HG03457 (cell line): ENCODE results near the gene CHRD.

ENCODE experiments used
- ATAC-seq: cut with Tn5 transposase; IDR thresholded peaks from one replicate; pipeline ENCODE4 v1.9.1; 2021; ENCODE audit warnings: moderate number of reproducible peaks; ENCODE audit not compliant: unreplicated experiment

The CHRD gene

GRCh38 chr3:184346480-184347190, 33.2 kb upstream of the CHRD start:
- no peak for ATAC-seq

- ATAC-seq = no peak
Observed at GRCh38 chr3:184347321-184348056, 32.4 kb upstream of the CHRD start.

GRCh38 chr3:184348057-184348382, 31.8 kb upstream of the CHRD start:
- ATAC-seq = no peak

- ATAC-seq = no peak
Observed at GRCh38 chr3:184349563-184350470, 30.0 kb upstream of the CHRD start.

- ATAC-seq = no peak
Observed at GRCh38 chr3:184350618-184351017, 29.2 kb upstream of the CHRD start.

GRCh38 chr3:184351511-184352148, 28.2 kb upstream of the CHRD start:
- no peak for ATAC-seq

GRCh38 chr3:184352149-184352785, 27.6 kb upstream of the CHRD start:
- ATAC-seq = no peak

GRCh38 chr3:184352897-184353545, 26.8 kb upstream of the CHRD start:
- no peak for ATAC-seq

- no peak for ATAC-seq
Observed at GRCh38 chr3:184353546-184353941, 26.3 kb upstream of the CHRD start.

GRCh38 chr3:184354121-184354728, 25.6 kb upstream of the CHRD start:
- ATAC-seq = no peak

- ATAC-seq = no peak
Observed at GRCh38 chr3:184354754-184355153, 25.1 kb upstream of the CHRD start.

GRCh38 chr3:184355261-184356040, 24.4 kb upstream of the CHRD start:
- no peak for ATAC-seq

GRCh38 chr3:184357248-184358123, 22.4 kb upstream of the CHRD start:
- ATAC-seq = no peak

GRCh38 chr3:184358124-184358767, 21.6 kb upstream of the CHRD start:
- ATAC-seq = no peak

- no peak for ATAC-seq
Observed at GRCh38 chr3:184358921-184359350, 20.9 kb upstream of the CHRD start.

- no peak for ATAC-seq
Observed at GRCh38 chr3:184359610-184360009, 20.2 kb upstream of the CHRD start.
